Esophagus muscularis mucosa (tissue), 3 donors: ENCODE results near the gene ANKRD24.

Experiments used
- CTCF ChIP-seq, 3 experiments: fragments of 200-600 bp in 2 of 3; fragments of 450-650 bp in 1 of 3; sonication (generic) in 2 of 3; IDR thresholded peaks; one replicate each; pipeline ENCODE4 v1.5.1; 2017 to 2019; ENCODE audit warnings: antibody characterized with exemption in 3 of 3, mild to moderate bottlenecking in 2 of 3, moderate library complexity in 1 of 3
- POLR2AphosphoS5 ChIP-seq, 2 donors: sonication (generic); formaldehyde crosslinking; IDR thresholded peaks; one replicate each; pipeline ENCODE4 v1.6.1; 2017; ENCODE audit warnings: antibody characterized with exemption in 2 of 2

DNA sequence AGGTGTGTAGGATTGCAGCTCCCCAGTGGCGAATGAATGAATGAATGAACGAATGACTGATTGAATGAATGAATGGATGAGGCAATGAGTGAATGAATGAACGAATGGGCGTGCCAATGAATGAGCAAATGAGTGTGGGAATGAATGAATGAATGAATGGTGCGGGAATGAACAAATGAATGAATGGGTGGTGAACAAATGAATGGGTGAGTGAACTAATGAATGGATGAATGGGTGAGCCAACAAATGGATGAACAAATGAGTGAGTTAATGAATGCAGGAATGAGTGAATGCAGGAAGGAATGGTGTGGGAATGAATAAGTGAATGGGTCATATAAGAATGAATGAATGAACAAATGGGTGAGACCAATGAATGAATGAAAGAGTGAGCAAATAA is 14.7 kb downstream of the ANKRD24 start:
- TF ChIP-seq CTCF (IDR thresholded peaks at IDR 0.05) = no peak
- TF ChIP-seq POLR2AphosphoS5 (IDR thresholded peaks at IDR 0.05) = no peak
